HG03103 (cell line): Measurements from ENCODE around the gene IFI30.

Source experiments
- ATAC-seq: cut with Tn5 transposase; IDR thresholded peaks from one replicate; pipeline ENCODE4 v1.9.1; 2021; ENCODE audit warnings: low read depth; ENCODE audit not compliant: unreplicated experiment

Gene IFI30

DNA sequence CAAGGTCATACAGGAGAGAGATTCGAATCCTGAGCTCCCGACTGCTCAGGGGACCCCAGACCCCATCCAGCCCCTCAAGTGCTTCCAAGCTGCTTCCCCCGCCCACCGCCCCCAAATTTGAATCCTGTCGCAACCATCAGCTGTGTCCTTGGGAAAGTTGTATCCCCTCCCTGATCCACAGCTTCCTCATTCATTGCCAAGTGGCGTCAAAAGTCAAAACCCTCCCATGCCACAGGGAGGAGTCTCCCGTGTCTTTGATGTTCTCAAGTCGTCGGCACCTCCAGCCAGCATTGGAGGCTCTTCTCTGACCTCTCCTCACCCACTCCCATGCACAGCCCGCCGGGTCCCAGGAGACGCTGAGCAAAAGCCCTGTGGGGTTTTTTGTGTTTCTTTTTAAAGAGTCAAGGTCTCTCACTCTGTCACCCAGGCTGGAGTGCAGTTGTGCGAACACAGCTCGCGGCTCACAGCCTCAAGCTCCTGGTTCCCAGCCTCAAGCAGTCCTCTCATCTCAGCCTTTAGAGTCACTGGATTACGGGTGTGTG is 2.8 kb upstream of the IFI30 start:
- ATAC-seq = no peak

DNA sequence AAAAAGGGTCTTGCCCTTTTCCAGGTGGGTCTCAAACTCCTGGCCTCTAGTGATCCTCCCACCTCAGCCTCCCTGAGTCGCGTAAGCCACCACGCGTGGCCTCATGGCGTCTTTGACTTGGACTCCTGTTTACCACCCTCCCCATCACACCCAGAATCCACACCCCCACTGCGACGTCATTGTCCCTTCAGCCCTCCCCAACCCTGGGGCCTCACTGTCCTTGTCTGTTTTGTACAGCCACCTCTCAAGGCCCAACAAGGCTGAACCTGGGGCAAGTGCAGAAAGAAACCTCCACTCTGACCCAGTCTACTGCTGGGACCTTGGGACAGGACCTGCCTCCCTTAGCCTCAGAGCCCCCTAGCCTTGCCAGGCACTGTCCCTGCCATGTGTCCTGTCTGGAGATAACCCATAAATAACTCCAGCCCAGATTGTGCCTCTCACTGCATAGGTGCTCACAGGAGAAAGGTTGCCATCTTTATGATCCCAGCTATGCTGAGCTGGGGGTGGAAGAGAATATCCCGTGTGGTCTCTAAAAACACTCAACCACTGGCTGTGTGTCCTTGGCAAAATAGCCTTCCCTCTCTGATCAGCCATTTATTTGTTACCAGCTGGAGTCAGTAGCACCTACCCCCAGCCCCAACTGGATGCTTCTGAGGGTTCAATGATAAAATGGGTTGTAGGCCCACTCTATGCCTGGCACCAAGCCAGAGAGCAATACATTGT is 1.8 kb upstream of the IFI30 start:
- no peak for ATAC-seq

DNA sequence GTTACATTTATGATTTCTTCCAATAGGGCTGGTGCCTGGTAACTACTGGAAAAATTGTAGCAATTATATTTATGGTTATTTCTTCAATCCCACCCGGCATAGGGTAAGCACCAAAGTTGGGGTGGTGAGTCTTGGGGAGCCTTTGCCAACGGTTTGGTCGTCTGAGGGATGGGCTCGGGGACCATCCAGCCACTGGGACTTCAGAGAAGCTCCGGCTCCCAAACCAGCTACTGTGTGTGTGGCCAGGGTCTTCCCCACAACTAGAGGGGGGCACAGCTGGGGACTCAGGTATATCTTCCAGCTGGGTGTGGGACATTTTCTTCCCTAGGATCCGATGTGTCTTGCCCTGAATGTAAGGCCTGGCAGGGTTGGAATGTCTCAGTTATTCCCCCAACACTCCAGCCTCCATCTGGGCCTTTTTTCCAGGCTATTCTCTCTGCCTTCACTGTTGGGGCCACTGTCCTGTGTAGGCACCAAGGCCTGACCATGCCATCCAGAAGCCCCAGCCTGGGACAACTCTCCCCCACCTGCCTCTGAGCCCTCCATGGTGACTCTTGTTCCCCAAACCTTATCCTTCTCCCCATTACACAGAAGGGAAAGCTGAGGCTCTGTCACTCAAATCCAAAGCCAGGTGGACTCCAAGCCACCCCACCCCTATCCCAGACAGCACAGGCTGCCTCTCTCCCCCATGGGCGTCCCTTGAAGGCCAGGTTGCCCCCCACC is 1.1 kb upstream of the IFI30 start:
- no peak for ATAC-seq

DNA sequence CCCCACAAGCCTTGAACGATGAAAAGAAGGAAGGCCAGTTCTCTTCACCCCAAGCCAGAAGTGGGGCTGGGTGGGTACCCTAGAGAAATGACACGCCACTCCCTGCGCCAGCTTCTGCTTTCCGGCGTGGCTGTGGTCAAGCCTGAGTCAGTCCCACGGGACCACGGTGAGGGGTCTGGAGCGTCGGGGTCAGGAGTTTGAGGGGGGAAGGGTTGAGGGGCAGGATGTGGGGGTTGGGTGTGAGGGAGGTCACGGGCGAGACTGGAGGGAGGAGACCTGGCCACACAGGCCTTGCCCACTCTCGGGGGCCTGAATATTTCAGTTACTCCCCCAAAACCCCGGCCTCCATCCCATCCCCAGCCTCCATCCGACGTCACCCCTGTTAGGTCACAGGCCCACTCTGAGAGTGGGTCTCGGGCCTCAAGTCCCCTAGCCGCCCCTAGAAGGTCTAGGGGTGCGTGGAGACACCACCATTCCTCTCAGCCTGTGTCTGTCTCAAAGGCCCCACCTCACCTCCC is 500 bp upstream of the IFI30 start:
- ATAC-seq = no peak

GRCh38 chr19:18174983-18175382 is 1.4 kb downstream of the IFI30 start:
- no peak for ATAC-seq

DNA sequence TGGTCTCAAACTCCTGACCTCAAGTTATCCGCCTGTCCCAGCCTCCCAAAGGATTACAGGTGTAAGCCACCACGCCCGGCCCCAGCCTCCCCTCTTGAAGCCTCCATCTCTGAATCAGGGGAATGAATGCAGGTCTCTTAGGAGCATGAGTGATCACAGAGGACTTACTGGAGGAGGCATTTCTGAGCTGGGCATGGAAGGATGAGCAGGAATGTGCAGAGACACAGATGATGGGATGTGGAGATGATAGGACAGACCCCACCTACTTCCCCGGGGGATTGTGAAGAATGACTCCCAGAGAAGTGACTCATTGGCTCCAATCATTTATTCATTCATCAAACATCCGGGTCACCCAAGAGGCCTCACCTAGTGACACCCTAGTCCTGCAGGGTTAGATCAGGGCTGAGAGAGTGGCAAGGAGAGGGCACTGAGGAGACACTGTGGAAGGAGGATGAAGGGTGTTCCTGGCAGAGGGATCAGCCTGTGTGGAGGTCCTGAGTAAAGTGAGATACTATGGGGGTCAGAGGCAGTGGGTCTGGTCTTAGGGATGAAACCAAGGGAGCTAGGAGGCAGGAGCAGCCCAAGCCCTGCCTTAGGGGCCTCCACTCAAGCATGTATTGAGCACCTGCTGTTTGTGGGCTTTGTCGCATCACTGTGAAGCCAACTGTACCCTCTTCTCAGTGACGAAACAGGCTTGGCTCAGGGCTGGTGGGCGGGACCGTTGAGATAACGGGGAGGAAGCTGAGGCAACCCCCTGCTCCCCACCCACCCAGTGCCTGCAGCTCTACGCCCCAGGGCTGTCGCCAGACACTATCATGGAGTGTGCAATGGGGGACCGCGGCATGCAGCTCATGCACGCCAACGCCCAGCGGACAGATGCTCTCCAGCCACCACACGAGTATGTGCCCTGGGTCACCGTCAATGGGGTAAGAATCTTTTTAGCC is 3.0 kb downstream of the IFI30 start:
- ATAC-seq = no peak

GRCh38 chr19:18179957-18180356 is 6.3 kb downstream of the IFI30 start:
- no peak for ATAC-seq

GRCh38 chr19:18183529-18183928 is 9.9 kb downstream of the IFI30 start:
- no peak for ATAC-seq

DNA sequence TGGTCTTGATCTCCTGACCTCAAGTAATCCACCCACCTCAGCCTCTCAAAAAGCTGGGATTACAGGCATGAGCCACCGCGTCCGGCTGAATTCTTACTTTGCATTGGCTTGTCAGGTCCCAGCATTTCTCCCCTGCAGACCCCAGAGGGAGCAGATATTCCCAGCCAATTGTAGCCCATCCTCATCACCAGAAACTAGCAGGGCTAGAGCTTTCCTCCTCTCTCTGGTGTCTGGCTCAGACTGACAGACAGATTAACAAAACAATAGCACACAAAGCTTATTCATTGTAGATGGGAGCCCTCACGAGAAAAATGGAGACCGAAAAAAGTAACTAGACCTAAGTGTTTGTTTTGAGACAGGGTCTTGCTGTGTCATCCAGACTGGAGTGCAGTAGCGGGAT is 11.9 kb downstream of the IFI30 start:
- no peak for ATAC-seq

DNA sequence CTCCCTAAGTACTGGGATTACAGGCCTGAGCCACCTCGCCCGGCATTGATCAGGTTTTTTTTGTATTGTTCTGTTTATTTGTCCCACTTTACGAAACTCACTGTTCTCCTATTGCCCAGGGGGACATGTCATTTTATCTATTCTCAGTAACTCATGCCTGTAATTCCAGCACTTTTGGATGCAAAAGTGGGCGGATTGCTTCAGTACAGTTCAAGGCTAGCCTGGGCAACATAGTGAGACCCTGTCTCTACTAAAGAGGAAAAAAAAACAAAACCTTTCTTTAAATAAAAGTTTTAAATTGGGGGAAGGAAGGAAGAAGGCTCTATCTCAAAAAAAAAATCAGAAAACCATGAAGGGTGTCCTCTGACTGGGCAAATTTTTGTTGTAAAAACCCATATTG is 16.7 kb downstream of the IFI30 start:
- no peak for ATAC-seq

GRCh38 chr19:18191640-18192062 is 18.0 kb downstream of the IFI30 start:
- ATAC-seq = no peak

GRCh38 chr19:18192673-18193387 is 19.2 kb downstream of the IFI30 start, which contains the start of gene MPV17L2:
Gene MPV17L2 (plus strand): TSS chr19:18193218. CDS start chr19:18193282, 64 bp downstream.
- peak; percentile 76 for ATAC-seq

DNA sequence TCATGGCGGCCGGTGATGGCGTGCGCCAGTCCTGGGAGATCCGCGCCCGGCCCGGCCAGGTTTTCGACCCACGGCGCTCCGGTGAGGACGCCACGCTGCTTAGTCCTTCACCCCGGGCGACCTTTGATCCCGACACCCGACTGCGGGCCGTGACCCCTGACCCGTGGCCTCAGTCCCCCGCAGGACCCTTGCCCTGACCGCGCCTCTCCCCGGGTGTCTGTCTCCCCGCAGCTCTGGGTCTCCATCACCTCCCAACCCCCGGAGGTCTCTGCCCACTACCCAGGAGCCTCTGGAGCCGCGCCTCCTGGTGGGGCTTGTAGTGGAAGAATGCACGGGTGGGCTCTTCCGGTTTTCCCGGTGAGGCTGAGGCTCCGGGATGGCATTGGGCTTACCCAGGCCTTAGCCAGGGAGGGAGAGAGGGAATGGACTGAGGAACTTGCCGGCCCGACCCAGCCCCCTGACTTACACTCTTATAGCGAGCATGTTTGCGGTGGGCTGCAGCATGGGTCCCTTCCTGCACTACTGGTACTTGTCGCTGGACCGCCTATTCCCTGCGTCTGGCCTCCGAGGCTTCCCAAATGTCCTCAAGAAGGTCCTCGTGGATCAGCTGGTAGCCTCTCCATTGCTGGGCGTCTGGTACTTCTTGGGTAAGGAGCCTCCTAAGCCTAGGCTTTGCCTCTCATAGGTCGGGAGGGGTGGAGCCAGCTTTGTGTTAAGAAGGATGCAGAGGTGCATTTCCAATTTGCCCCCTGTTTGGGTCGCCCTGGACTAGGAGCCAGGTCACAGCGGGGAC is 20.0 kb downstream of the IFI30 start:
- no peak for ATAC-seq

DNA sequence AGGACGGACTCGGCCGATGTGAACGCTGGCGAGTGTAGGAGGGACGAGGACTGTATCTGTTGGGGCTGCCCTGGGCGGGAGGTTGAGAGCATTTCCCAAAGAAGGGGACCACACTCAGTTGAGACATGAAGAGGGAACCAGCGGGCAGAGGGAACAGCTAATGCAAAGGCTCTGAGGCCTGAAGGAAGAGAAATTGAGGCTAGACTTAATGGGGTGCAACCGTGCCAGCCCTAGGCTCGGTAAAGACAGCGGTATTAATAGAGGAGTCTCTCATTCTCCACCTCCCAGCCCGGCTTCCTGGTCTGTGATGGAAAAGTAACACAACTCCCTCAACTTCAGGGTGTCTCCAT is 20.5 kb downstream of the IFI30 start:
- ATAC-seq = no peak

- no peak for ATAC-seq
Measured at GRCh38 chr19:18194554-18195238, 21.1 kb downstream of the IFI30 start.

DNA sequence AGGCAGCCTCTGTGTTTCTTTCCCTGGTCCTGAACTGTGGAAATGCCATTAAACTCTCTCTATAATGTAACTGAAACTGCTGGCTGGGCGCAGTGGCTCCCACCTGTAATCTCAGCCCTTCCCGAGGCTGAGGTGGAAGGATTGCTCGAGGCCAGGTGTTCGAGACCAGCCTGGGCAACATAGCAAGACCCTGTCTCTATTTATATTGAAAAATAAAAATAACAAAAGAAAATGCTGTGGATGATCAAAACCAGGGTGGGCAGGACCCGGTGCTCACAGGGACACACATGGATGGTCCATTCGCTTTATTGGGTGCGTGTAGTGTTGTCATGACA is 22.9 kb downstream of the IFI30 start:
- ATAC-seq = no peak

- no peak for ATAC-seq
Measured at GRCh38 chr19:18197306-18197705, 23.7 kb downstream of the IFI30 start.

DNA sequence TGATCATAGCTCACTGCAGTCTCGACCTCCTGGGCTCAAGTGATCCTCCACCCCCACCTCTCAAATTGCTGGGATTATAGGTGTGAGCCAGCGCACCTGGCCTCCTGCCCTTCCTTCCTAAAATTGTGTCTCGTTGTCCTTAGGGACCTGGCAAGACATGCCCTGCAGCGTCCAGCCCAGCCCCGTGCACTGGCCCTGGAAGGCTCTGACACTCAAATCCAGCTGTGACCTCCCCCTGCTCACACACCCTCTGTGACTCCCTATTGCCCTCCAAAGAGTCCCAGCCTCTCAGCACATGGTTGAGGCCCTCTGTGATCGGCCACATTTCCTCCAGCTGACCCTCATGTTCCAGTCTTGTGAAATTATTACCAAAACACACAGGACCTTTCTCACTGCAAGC is 24.3 kb downstream of the IFI30 start:
- no peak for ATAC-seq

- ATAC-seq = no peak
Measured at GRCh38 chr19:18198374-18198773, 24.8 kb downstream of the IFI30 start.
